VCaP (cell line): ENCODE results near the gene MACROD2.

ENCODE experiments used
- H3K27ac ChIP-seq: fragments of 450-650 bp; 2 replicates; pipeline ENCODE4 v1.5.1; 2017
- TF ChIP-seq, protein P1 (sequence below): fragments of 450-650 bp; conservative IDR thresholded peaks from 2 replicates; pipeline ENCODE4 v1.5.1; 2017; ENCODE audit warnings: mild to moderate bottlenecking, moderate library complexity

Gene MACROD2

DNA sequence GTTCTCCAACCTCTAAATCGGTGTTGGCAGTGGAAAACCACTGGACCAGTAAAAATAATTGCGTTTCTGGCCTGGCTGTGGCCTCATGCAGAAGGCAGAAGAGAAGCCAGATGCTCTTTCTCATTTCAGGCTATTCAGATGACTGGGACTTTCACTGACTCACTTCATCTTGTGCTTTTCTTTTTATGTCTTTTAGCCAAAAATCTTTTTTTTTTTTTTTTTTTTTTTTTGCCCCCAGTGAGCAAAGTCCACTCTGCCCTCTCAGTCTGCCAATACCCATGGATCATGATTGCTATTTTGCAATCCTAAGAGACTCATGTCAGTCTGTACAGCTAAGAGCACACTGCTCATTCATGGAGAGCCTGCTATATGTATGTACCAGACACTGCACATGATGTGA, 1615.5 kb downstream of the MACROD2 start:
- TF ChIP-seq, protein P1, sequence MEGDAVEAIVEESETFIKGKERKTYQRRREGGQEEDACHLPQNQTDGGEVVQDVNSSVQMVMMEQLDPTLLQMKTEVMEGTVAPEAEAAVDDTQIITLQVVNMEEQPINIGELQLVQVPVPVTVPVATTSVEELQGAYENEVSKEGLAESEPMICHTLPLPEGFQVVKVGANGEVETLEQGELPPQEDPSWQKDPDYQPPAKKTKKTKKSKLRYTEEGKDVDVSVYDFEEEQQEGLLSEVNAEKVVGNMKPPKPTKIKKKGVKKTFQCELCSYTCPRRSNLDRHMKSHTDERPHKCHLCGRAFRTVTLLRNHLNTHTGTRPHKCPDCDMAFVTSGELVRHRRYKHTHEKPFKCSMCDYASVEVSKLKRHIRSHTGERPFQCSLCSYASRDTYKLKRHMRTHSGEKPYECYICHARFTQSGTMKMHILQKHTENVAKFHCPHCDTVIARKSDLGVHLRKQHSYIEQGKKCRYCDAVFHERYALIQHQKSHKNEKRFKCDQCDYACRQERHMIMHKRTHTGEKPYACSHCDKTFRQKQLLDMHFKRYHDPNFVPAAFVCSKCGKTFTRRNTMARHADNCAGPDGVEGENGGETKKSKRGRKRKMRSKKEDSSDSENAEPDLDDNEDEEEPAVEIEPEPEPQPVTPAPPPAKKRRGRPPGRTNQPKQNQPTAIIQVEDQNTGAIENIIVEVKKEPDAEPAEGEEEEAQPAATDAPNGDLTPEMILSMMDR = no peak
- H3K27ac ChIP-seq = no peak overlapping the region

DNA sequence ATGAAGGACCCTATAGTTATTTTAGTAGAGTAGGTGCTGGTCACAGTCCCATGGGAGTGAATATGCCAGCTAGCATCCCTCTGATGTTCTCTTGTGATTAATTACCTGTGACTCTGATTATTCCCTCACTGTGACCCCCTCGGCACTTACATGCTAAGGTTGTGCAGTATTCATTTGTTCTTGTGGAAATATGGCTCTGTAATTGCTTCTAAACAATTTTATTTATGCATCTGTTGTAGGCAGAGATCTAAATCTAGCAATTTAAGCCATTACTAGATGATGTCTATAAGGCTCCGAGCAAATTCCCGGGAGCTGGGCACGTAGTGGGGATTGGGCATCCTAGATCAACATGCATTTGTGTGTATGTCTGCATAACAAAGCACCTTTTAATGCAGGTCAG, 1616.2 kb downstream of the MACROD2 start:
- TF ChIP-seq, protein P1 = no peak
- H3K27ac ChIP-seq = no peak overlapping the region

DNA sequence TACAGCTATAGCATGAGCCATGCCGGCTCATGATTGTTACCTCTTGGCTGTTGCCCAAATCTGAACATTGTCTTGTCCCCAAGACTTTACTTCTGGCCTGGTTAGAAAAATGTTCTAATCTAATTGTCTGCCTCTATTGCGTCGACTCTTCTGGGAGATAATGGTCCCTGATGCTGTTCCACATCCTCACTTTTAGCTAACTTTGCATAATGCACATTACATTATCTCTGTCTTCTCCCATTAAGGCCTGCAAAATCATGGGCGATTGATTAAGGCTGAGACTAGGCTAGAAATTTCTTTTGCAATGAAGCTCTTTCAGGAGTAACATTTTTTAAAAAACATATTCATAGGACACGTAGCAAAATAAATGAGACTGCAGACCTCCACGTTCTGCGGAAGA, 1616.9 kb downstream of the MACROD2 start:
- no peak overlapping the region for H3K27ac ChIP-seq
- TF ChIP-seq, protein P1 = no peak

DNA sequence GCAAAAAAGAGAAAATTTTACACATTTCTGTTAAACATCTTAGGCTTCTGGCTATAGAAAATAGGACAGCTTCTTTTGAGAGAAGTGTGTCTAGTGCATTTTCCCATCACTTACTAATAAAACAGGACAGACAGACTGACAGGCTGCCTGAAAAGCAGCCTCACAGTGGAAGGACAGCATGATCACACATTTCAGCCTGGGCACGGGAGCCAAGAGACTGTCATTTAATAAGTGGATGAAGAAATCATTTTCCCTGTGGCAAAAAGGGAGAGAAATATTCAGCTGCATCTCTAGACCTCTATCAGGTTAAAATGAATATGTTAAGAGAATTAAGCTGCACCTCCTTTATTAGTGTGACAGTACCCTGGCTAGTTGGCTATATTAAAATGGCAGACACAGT, 1617.5 kb downstream of the MACROD2 start:
- TF ChIP-seq, protein P1 = no peak
- no peak overlapping the region for H3K27ac ChIP-seq

DNA sequence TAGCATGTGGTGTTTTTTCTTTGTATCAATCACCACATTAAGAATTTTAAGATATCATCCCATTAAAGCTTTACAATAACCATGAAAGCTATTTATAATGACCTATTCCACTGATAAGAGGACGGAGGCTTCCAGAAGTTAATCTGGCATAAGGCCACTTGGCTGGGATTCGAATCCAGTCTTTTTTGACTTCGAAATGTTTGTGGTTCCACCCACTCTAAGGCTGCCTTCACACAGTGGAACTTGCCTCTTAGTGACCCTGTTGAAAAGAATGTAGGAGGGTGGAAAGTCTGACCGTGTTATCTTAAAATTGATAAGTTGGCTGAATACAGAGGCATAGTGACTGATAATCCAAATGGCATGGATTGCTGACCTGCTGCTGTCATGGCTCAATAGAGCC, 1618.2 kb downstream of the MACROD2 start:
- TF ChIP-seq, protein P1 = no peak
- H3K27ac ChIP-seq = no peak overlapping the region

DNA sequence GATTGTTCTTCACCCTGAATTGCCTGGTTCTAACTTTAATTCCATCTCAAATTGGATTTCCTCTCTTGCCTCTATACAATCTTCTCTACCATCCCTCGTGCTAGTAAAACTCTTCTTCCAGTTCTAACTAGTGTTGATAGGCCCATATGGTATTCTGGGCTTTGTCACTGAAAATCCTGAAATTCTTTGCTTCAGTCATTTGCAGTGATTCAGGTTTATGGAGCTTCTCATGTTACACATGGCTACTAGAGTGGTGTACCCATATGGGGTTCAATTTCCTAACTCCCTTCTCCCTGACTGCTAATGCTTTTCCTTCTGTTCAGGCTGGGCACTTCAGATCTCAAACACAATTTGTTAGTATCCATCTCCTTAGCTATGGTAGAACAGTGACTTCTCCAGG, 1621.3 kb downstream of the MACROD2 start:
- TF ChIP-seq, protein P1 = no peak
- H3K27ac ChIP-seq = no peak overlapping the region

DNA sequence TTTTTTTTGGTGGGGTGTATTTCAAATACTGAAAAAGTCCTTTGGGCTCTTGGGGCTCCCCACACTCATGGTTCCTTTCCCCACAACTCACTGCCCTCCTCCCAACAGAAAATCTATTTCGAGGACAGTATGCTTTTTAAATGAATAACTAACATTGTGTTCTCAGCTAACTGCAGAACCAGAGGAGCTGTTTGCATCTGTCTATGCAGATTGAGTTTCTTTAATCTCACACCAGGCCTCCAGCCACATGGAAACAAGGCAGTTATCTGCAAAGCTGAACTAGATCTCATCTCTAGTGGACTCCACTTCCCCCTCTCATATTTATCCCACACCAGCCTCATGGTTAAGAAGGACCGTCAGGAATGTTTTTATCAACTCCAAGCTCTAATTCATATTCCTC, 1622.8 kb downstream of the MACROD2 start:
- TF ChIP-seq, protein P1 = no peak

DNA sequence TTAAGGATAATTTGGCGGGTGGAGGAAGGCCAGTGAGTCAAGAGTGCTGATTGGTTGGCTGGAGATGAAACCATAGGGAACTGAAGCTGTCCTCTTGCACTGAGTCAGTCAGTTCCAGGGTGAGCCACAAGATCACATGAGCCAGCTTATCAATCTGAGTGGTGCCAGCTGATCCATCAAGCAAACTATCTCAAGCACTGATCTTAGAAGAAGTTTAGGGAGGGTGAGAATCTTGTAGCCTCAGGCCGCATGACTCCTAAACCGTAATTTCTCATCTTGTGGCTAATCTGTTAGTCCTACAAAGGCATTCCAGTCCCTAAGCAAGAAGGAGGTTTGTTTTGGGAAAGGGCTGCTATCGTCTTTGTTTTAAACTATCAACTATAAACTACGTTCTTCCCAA, 1623.6 kb downstream of the MACROD2 start:
- TF ChIP-seq, protein P1 = no peak
- no peak overlapping the region for H3K27ac ChIP-seq

More for the DNA sequence above, 1622.8 kb downstream of the MACROD2 start:
- H3K27ac ChIP-seq = no peak overlapping the region
